Stimulated activated naive CD8-positive, alpha-beta T cell treated with anti-CD3 and anti-CD28 coated beads, Interleukin-15, Interleukin-2, amounts not matched to agents 100 ng/mL and 50 ng/mL, for 24 hours (primary cell): ENCODE data around the gene RYR1.
A peak's percentile ranks its signal among the peaks of the same experiment; 100 is the strongest.

Experiments
- H3K27ac Mint-ChIP-seq: one replicate; pipeline ENCODE4 v1.8.0; 2021; ENCODE audit warnings: mild to moderate bottlenecking, mixed read lengths
- H3K27me3 Mint-ChIP-seq: one replicate; pipeline ENCODE4 v1.8.0; 2021; ENCODE audit warnings: mixed read lengths
- H3K36me3 Mint-ChIP-seq: one replicate; pipeline ENCODE4 v1.8.0; 2021; ENCODE audit warnings: low read depth, mixed read lengths
- H3K4me1 Mint-ChIP-seq: one replicate; pipeline ENCODE4 v1.8.0; 2021; ENCODE audit warnings: low read depth, mixed read lengths
- H3K4me3 Mint-ChIP-seq: one replicate; pipeline ENCODE4 v1.8.0; 2021; ENCODE audit warnings: mild to moderate bottlenecking, mixed read lengths
- H3K9me3 Mint-ChIP-seq: one replicate; pipeline ENCODE4 v1.8.0; 2021; ENCODE audit warnings: mixed read lengths

Gene RYR1

GRCh38 chr19:38433268-38433733 lies at the start of gene RYR1:
TSS of gene RYR1 (plus strand) at chr19:38433691. CDS start at chr19:38433830, 139 bp downstream.
- Mint-ChIP-seq H3K27ac (no peak within 1 kb of the TSS), H3K9me3 (no peaks in the 10 kb centered on the region), H3K4me3 (peak within 1 kb of the TSS; percentile 26), H3K36me3 (no peaks in the 10 kb centered on the region), H3K4me1 (peaks cover 28% of the 10 kb centered on the region), H3K27me3 (peaks cover 21% of the 10 kb centered on the region)

- Mint-ChIP-seq H3K36me3 (peaks cover 62% of the 10 kb centered on the region), H3K4me3 (no peak overlapping the region), H3K9me3 (no peaks in the 10 kb centered on the region), H3K4me1 (peaks cover 15% of the 10 kb centered on the region), H3K27ac (no peak overlapping the region), H3K27me3 (peaks cover 9% of the 10 kb centered on the region)
Observed at GRCh38 chr19:38383743-38384142, 49.7 kb upstream of the RYR1 start.

GRCh38 chr19:38384209-38385027 lies 49.1 kb upstream of the RYR1 start:
- H3K4me1 Mint-ChIP-seq: peaks cover 17% of the 10 kb centered on the region
- no peaks in the 10 kb centered on the region for H3K9me3 Mint-ChIP-seq
- H3K36me3 Mint-ChIP-seq: peaks cover 55% of the 10 kb centered on the region
- H3K27ac Mint-ChIP-seq: no peak overlapping the region
- peaks cover 11% of the 10 kb centered on the region for H3K27me3 Mint-ChIP-seq
- H3K4me3 Mint-ChIP-seq: no peak overlapping the region

- Mint-ChIP-seq H3K4me3 (no peak overlapping the region), H3K27ac (no peak overlapping the region)
Observed at GRCh38 chr19:38385057-38385803, 48.3 kb upstream of the RYR1 start.

GRCh38 chr19:38385804-38386257 lies 47.7 kb upstream of the RYR1 start:
- Mint-ChIP-seq H3K36me3 (peaks cover 43% of the 10 kb centered on the region), H3K9me3 (no peaks in the 10 kb centered on the region), H3K27me3 (peaks cover 21% of the 10 kb centered on the region), H3K4me3 (no peak overlapping the region), H3K4me1 (peaks cover 23% of the 10 kb centered on the region), H3K27ac (no peak overlapping the region)

More at GRCh38 chr19:38385057-38385803, 48.3 kb upstream of the RYR1 start:
- peaks cover 23% of the 10 kb centered on the region for H3K4me1 Mint-ChIP-seq
- H3K27me3 Mint-ChIP-seq: peaks cover 18% of the 10 kb centered on the region
- peaks cover 49% of the 10 kb centered on the region for H3K36me3 Mint-ChIP-seq
- H3K9me3 Mint-ChIP-seq: no peaks in the 10 kb centered on the region

- Mint-ChIP-seq H3K9me3 (no peaks in the 10 kb centered on the region), H3K27ac (no peak overlapping the region), H3K4me3 (no peak overlapping the region), H3K4me1 (peaks cover 23% of the 10 kb centered on the region), H3K27me3 (peaks cover 27% of the 10 kb centered on the region), H3K36me3 (peaks cover 37% of the 10 kb centered on the region)
Observed at GRCh38 chr19:38386300-38386970, 47.1 kb upstream of the RYR1 start.

- Mint-ChIP-seq H3K27ac (peak overlapping the region; percentile 68), H3K9me3 (no peaks in the 10 kb centered on the region), H3K27me3 (peaks cover 29% of the 10 kb centered on the region), H3K36me3 (peaks cover 31% of the 10 kb centered on the region), H3K4me1 (peaks cover 23% of the 10 kb centered on the region), H3K4me3 (peak overlapping the region; percentile 79)
Observed at GRCh38 chr19:38386971-38387549, 46.4 kb upstream of the RYR1 start.

GRCh38 chr19:38387550-38388348 lies 45.7 kb upstream of the RYR1 start, which contains the start of gene GGN:
TSS of gene GGN (minus strand) at chr19:38388034. CDS start at chr19:38387261, 773 bp downstream.
- Mint-ChIP-seq H3K4me3 (peak within 1 kb of the TSS; percentile 79), H3K9me3 (no peaks in the 10 kb centered on the region), H3K36me3 (peaks cover 24% of the 10 kb centered on the region), H3K27ac (peak within 1 kb of the TSS; percentile 68), H3K4me1 (peaks cover 26% of the 10 kb centered on the region), H3K27me3 (peaks cover 32% of the 10 kb centered on the region)

- H3K36me3 Mint-ChIP-seq: peaks cover 16% of the 10 kb centered on the region
- peak within 1 kb of the TSS; percentile 79 for H3K4me3 Mint-ChIP-seq
- peaks cover 35% of the 10 kb centered on the region for H3K27me3 Mint-ChIP-seq
- H3K9me3 Mint-ChIP-seq: no peaks in the 10 kb centered on the region
- peaks cover 29% of the 10 kb centered on the region for H3K4me1 Mint-ChIP-seq
- peak within 1 kb of the TSS; percentile 68 for H3K27ac Mint-ChIP-seq
Observed at GRCh38 chr19:38388349-38389100, 45.0 kb upstream of the RYR1 start, which contains the start of gene SPRED3. TSS of gene SPRED3 (plus strand) at chr19:38388697. CDS start at chr19:38390303, 1,606 bp downstream.

- H3K27ac Mint-ChIP-seq: no peak overlapping the region
- H3K4me3 Mint-ChIP-seq: peak overlapping the region; percentile 66
- no peaks in the 10 kb centered on the region for H3K9me3 Mint-ChIP-seq
- peaks cover 34% of the 10 kb centered on the region for H3K4me1 Mint-ChIP-seq
- peaks cover 43% of the 10 kb centered on the region for H3K27me3 Mint-ChIP-seq
- peaks cover 10% of the 10 kb centered on the region for H3K36me3 Mint-ChIP-seq
Observed at GRCh38 chr19:38389101-38389925, 44.2 kb upstream of the RYR1 start.

- peaks cover 48% of the 10 kb centered on the region for H3K27me3 Mint-ChIP-seq
- H3K36me3 Mint-ChIP-seq: peaks cover 5% of the 10 kb centered on the region
- H3K4me3 Mint-ChIP-seq: peak overlapping the region; percentile 9
- peaks cover 39% of the 10 kb centered on the region for H3K4me1 Mint-ChIP-seq
- H3K27ac Mint-ChIP-seq: peak overlapping the region; percentile 12
- H3K9me3 Mint-ChIP-seq: no peaks in the 10 kb centered on the region
Observed at GRCh38 chr19:38389957-38390924, 43.2 kb upstream of the RYR1 start.
